Activated CD4-positive, CD25-positive, alpha-beta regulatory T cell (primary cell): ENCODE measurements around the gene DDIT4L.
A peak's percentile ranks its signal among the peaks of the same experiment; 100 is the strongest.
"Not testable (repeated sequence)": the region's sequence is repeated elsewhere in the genome, so short reads cannot be mapped to it uniquely, and the experiment has no call there.

Experiments
- DNase-seq, 4 experiments: peaks; one replicate each; lab custom pipeline; 2025; lab: John Stamatoyannopoulos, UW

DDIT4L gene, protein sequence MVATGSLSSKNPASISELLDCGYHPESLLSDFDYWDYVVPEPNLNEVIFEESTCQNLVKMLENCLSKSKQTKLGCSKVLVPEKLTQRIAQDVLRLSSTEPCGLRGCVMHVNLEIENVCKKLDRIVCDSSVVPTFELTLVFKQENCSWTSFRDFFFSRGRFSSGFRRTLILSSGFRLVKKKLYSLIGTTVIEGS

DNA sequence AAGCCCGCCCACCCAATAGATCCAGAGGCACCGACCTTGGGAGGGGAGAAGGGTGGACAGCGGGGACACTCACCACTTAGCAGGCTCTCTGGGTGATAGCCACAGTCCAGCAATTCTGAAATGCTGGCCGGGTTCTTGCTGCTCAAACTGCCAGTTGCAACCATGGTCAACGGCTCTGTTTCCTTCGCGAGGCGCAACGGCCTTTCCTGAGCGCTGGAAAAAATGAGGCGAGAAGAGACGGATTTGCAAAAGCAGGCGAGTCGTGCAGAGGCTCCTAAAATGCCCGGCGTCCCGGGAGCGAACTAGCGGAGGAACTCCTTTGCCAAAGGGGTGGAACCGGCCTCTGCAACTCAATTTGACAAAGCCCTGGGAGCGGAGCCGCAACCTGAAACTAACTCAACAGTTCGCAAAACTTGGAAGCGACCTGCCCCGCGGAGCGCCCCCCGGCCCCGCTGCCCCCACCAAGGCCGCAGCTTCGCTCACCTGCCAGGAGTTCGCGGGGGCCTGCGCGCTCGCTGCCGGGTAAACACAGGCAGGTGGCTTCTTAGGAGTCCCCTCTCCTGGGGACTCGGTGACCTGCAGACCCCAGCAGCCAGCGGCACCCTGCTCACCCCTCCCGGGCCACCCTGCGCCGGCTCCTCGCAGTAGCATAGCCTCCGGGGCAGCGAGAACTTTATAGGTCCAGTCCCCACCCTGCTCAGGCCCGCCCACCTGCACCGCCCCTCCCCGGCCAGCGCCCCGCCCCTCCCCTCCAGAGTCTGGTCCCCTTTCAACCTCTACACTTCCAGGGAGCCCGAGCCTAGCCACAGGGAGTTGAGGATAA is at the start of gene DDIT4L:
Gene DDIT4L (minus strand): TSS at position 649 of the 823 bp plus-strand sequence. CDS start 485 bp downstream, at position 164.
- DNase-seq: peak in 1 of 4 experiments; percentile 3

DNA sequence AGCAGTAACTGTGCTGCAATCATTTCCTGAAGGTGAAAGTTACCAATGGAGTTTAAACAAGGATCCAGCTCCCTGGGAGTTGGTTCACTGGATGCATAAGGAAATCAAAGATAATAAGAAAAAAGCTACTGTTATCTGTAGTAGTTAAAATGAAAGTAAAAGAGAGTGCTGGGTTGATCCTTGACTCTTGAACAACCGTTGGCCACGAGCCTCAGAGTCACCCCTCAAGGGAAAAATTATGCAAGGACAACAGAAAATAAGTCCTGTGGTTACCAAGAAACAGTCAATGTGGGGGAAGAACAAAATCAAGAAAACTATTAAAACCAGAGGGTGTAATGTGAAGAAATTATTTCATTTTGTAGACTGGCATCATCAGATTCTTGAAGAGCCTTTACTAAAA is 49.7 kb upstream of the DDIT4L start:
- no peak for DNase-seq

DNA sequence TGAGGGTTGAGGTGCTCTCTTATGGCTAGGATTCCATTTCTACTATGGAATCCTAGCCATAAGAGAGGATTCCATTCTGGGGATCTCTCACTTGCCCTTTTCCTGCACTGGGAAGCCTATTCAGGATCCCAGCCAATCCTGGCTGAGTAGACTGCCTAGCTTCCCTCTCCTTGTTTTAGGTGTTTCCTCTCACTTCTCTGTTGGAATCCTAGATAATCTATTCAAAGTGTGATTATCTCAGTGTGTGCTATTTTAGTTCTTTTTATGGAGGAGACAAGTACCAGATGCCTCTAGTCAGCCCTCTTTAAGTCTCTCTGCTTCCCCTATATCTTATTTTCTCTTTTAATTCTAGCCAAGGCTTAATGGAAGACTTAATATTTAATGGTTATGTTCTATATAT is 34.5 kb upstream of the DDIT4L start:
- no peak for DNase-seq

DNA sequence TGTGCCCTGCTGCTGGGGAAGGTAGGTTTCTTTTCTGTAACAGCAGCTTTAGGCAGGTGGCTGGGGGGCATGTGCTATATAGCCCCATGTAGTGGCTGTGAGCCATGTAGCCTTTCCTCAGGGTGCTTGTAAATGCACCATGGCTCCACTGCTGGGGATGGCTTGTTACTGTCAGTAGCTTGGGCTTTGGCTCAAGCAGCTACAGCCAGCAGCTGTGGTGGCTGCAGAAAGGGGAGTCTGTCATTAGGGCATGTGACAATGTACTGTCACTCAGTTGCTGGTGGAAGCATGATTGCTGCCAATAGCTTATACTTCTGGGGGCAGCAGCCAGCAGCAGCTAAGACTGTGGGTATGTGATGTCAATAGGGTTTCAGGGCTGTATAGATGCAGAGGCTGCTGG is 33.9 kb upstream of the DDIT4L start:
- DNase-seq: no peak

DNA sequence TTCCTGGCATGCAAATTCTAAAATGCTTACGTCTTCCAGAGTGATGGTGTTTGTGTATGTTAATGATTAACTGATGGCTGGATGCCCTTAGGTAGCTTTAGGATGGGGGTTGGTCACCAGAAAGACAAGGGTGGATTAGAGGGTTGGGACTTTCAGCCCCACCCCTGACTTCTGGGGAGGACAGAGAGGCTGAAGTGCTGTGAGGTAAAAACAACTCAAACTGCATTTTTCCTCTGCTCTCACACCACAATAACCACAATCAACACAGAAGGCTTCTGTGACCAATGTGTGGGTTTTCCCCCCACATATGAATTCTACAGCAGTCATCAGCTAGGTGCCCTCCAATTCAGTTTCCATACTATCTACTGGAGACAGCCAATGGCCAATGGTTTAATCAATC is 18.7 kb upstream of the DDIT4L start:
- no peak for DNase-seq

DNA sequence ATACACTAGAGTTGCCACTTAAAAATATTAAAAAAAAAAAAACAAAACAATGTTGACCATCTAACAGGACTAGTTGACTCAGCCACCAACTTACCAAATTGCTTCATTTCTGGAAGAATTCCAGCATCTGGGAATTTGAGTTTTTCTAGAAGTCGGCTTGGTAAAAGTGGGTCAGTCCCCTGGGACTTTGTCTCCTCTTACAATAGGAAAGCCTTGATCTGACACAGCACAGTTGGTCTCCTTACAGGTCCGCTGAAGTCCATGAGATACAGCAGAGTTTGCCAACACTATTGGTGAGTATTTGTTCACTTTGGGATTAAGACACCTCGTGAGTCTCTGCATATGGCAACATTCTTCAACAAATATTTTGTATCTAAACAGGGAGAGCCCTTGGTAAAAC is 18.2 kb upstream of the DDIT4L start:
- no peak for DNase-seq

DNA sequence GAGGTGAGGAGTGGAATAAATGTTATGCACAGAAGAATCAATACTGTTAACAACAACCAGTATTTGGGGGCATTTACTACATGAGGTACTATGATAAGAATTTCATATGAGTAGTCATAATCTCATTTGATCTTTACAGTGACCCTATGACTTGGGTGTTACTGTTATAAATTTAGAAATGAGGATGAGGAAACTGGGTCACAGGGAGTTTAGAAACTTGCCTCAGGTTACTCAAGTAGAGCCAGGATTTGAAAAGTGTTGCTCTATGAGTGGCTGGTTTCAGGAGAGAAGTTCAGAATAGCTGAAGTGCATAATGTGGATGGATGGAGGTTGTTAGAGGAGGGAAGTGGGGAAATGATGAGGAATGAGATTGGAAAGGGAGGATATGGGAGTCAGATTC is 16.6 kb upstream of the DDIT4L start:
- no peak for DNase-seq

DNA sequence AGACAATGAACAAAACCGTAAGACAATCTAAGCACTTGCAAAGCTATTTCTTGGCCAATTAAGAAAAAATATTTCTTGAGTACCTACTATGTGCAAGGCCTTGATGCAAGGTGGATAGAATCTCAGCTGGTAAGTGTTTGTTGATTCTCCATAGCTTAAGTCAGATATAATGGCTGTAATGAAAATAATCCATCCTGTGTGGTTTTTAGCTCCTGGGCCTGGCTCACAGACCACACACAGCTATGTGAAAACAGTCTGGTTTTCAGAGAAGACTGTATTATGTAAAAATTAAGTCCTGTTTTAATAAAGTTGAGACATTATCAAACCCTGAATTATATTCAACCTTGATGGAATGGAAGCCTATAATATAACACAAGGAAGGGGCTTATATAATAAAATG is 7.8 kb upstream of the DDIT4L start:
- DNase-seq: no peak

DNA sequence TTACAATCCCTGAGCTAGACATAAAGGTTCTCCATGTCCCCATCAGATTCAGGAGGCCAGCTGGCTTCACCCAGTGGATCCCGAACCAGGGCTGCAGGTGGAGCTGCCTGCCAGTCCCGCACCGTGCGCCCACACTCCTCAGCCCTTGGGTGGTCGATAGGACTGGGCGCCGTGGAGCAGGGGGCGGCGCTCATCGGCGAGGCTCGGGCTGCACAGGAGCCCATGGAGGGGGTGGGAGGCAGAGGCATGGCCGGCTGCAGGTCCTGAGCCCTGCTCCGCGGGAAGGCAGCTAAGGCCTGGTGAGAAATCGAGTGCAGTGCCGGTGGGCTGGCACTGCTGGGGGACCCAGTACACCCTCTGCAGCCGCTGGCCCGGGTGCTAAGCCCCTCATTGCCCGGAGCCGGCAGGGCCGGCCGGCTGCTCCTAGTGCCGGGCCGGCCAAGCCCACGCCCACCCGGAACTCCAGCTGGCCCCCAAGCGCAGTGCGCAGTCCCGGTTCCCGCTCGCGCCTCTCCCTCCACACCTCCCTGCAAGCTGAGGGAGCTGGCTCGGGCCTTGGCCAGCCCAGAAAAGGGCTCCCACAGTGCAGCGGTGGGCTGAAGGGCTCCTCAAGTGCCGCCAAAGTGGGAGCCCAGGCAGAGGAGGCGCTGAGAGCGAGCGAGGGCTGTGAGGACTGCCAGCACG is 6.3 kb upstream of the DDIT4L start:
- not testable (repeated sequence) for DNase-seq

DNA sequence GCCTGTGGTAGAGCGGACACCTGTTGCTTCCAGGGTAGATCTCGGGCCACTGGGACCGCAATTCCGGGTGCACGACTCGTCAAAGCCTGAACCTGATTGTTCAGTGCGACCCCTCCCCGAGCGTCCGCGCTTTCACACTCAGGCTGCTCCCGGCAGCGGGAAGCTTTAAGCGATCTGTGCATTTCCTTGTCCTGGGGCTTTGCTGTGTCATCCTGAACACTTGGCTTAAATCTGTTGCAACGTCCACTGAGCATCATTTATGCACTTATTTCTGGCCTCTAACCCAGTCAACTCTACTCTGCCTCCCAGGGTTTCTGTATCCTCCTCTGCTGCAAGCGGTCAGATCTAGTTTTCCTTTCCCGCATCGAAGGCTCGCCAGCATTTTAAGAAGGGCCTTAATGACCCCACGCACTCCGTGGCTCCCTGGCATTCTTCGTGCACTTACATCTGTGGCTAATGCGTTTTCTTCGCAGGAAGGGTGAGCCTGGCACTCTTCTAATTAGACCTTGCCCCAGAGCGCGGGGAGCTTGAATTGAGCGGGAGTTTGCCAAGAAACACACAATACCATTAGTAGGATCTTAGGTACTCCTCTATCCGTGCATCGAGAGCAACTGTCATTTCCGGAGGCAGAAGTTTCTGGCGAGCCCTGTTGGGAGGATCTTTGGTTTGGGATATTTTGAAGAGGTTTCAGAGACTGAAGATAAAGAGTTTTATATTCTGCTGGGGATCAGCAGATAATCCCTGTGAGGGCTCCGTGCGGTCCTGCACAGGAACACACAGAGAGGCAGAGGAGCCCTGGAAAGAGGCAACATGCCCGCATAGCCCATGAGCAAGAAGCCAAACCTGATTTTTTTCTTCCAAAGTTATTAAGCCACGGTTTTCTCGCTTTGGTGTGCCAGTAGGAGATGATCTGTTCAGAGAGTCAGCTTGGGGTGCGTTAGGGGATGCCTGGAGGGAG is 654 bp upstream of the DDIT4L start:
- DNase-seq: no peak

DNA sequence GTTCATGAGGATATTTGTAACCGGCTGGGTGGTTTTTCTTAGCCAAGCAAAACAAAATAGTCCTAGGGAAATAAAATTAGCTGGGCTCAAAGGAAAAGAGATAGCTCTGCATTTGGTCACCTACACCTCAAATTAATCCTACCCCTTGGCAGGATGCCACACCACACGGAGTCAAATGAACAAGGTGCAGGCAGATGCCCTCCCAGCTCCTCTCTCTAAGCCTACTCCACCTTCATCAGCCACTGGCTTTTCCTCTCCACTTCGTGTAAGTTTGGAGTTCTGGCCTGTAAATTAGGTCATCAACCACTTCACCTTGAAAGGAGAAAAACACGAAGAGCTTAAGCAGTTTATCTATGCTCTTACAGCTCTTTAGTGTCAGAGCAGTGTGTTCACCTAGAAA is 1.4 kb downstream of the DDIT4L start:
- DNase-seq: no peak

DNA sequence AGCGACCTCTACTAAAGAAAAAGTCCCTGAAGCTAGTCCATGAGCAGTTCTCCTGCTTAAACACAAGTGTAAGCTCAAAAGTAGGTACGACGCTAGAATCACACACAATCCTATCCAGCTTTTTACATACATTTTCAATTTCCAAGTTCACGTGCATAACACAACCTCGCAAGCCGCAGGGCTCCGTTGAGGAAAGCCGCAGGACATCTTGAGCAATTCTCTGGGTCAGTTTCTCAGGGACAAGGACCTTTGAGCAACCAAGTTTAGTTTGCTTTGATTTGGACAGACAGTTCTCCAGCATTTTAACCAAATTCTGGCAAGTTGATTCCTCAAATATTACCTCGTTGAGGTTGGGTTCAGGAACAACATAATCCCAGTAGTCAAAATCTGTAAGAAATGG is 2.5 kb downstream of the DDIT4L start:
- no peak for DNase-seq

DNA sequence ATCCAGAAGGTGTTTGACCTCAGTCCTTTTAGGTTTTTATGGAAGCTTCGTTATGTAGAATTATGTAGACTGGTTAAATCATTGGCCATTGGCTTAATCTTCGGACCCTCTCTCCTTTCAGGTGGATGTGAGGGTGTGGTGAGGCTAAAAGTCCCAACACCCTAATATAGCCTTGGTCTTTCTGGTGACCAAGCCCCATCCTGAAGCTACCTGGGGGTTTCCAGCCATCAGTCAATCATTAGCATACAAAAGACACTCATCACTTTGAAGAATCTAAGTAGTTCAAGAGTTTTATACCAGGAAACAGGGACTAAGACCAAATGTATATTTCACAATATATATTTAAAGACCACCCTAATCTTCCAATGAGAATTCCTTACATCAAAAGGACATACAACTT is 5.5 kb downstream of the DDIT4L start:
- no peak for DNase-seq

DNA sequence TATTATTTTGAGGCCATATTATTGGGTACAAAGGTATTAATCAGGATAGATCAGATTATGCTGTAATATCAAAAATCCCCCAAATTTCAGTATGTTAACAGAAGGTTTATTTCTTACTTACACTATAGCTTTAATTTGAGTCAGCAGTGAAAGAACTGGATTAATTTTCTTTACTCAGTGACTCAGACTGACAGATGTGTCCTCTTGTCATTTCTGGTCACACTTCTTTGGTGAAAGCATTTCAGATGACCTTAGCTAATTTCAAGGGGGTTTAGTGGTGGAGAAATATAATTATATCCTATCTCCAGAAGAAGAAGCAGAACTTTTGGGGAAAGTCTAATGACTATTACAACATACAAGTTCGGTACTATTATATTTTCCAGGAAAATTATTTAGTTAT is 12.4 kb downstream of the DDIT4L start:
- no peak for DNase-seq

DNA sequence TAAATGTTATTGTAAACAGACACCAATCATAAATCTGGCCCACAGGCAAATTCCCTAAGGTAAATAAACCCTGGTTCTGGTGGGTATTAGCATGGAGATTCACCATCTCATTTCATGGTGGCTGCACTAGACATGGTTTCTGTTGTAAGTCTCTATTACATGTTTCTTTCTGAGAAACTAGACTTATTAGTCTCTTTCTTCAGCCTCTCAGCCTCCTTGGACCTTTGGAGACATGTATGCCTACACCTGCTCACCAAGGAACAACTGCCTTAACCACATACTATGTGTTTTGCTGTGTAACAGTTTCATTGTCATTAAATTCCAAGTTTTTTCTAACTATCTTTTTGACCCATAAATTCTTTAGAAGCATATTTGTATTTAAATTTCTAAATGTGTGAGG is 13.1 kb downstream of the DDIT4L start:
- DNase-seq: no peak

DNA sequence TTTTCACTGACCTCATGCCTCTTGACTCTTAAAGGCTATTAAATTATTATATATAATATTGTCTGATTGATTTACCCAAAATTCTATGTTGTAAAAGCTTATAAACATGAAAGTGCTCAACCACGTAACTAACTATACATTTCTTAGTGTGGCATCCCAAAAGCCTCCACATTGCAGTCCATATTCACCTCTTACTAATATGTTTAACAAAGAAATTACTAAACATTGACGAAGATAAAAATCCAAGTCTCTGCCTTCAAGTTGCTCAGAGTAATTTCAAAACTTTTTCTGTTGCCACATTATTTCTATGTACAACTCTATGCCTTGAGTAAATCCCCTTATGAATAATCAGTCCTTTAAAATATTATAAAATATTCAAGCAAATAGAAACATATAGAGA is 14.4 kb downstream of the DDIT4L start:
- no peak for DNase-seq

DNA sequence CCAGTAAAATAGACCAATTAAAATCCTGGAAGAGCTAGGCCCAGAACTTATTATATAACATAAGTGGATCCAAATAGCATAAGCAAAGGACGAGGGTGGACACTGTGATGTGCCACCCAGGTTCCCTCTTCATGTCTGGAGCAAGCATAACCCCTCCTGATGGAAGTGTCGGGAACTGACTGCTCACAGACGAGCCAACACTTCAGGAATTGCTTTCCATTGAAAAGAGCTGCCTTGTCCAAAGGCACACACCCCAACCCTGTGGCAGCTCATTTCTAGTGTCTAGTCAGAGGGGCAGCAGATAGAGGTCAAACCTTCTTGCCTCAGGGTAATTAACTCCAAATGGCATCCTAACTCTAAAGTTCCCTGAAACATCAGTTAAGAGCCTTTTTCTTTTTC is 15.3 kb downstream of the DDIT4L start:
- no peak for DNase-seq

DNA sequence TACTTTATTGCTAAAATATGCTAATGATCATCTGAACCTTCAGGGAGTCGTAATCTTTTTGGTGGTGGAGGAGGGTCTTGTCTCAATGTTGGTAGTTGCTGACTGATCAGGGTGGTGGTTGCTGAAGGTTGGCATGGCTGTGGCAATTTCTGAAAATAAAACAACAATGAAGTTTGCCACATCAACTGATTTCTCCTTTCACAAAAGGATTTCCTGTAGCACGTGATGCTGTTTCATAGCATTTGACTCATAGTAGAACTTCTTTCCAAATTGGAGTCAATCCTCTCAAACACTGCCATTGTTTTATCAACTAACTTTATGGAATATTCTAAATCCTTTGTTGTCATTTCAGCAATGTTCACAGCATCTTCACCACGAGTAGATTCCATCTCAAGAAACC is 19.3 kb downstream of the DDIT4L start:
- DNase-seq: no peak

DNA sequence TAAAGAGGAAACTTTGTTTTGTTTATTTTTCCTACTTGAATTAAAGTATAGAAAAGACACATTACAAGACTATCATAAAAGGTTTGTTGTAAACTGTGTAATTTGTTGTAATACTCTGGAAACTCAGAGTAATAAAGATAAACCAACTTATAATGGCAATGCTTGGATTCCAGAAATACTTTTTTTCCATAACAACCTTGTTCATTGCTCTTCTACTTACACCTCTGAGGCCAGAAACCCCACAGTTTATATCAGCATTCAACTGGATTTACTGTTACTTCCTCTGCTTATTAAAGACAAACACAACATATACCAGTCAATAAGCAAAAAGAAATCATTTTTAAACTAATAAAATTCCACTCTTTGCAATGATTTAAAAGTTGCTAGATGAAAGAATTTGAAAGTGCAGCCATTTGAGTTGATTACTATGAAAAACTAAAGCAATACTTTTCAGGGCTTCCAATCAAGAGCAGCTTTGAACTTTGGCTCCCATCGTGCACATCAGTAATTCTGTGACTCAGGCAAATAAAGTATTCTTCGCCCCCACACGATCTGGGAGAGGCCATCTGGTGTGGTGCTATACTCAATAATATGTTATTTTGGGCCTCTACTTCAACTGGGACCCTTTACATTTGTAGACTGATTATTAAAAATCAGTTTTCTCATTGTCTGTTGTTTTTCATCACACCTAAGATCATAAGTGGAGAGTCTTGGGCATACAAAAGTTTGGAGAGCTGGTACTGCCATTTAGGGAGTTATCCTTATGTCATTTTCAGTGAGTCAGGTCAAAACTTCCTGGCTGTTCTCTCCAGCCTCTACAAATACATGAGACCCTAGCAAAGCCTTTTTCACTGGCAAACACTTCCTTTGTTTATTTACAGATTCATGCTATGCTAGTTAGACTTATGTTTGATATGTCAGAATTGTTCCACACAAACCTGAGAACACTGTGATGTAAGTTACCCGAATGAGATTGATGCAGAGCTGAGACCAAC is 20.5 kb downstream of the DDIT4L start:
- no peak for DNase-seq

DNA sequence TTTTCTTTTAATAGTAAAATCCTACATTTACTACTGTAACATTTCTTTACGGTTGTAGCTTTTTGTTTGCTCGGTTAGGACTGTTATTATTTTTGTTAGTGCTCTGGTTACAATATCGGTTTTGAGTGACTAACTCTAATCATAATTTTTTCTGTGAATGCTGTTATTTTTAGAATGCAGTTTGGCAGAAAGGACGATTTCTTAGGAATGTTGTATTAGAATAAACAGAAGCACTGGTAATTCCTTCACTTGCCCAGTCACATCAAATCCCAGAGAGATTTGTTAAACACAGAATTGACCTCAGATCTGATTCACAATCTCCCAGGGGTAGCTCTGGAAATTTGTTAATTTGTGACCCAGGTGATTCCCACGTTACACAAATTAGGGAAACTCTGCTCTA is 21.7 kb downstream of the DDIT4L start:
- no peak for DNase-seq
